GM12878 (cell line): ENCODE results near the gene RNF126. TPM values are rescaled to one million over a fixed set of nuclear protein-coding genes. Genes with fewer than 3 reads are reported as not detected.

ENCODE experiments used
- ATAC-seq: fragments of 200-7000 bp; cut with Tn5 transposase; 3 replicates; pipeline ENCODE4 v1.9.1; 2020; ENCODE audit warnings: mild to moderate bottlenecking, moderate library complexity
- BruUV-seq: library from RNA; stranded (reverse); fragments of 400-500 nt; replicated peaks from 2 replicates; lab custom pipeline; 2021; lab: Mats Ljungman, UMichigan
- CTCF ChIA-PET: fragments of 300-600 bp; sonication (Branson Sonifier 250); formaldehyde crosslinking; extraction: SDS; loops from one replicate; lab custom pipeline; 2021; ENCODE audit warnings: inconsistent platforms; lab: Yijun Ruan, JAX
- POLR2A ChIA-PET: fragments of 350-600 bp; formaldehyde crosslinking; extraction: SDS; loops from one replicate; lab custom pipeline; 2021; ENCODE audit warnings: inconsistent platforms; lab: Charles Lee
- RAD21 ChIA-PET: fragments of 300-600 bp; sonication (Branson Sonifier 250); formaldehyde crosslinking; loops from one replicate; lab custom pipeline; 2023; ENCODE audit warnings: antibody characterized with exemption; ENCODE audit not compliant: unreplicated experiment; lab: Charles Lee
- SMC1A ChIA-PET: fragments of 300-600 bp; sonication (Branson Sonifier 250); formaldehyde crosslinking; loops from one replicate; lab custom pipeline; 2023; ENCODE audit not compliant: unreplicated experiment, uncharacterized antibody; lab: Charles Lee
- DNase-seq: peaks from one replicate; pipeline ENCODE4 v3.0.0-alpha.2; 2011; ENCODE audit warnings: low read depth, low spot score
- FAIRE-seq: peaks from 3 replicates; lab custom pipeline; 2011; peaks lifted over from hg19 to GRCh38; lab: Jason Lieb, UNC
- H2AFZ ChIP-seq: 2 replicates; pipeline ENCODE4 v1.6.0; 2011; ENCODE audit warnings: low read depth, low read length, control low read depth; ENCODE audit not compliant: control insufficient read depth
- H3K27ac ChIP-seq: 2 replicates; pipeline ENCODE4 v1.5.1; 2011; ENCODE audit warnings: control low read depth; ENCODE audit not compliant: control insufficient read depth, insufficient read depth
- H3K27me3 ChIP-seq, 2 experiments: replicated peaks in 1 of 2; 2 replicates each; pipeline versions ENCODE4 v1.6.0 to v1.6.1; 2011; ENCODE audit warnings: low read length in 1 of 2; ENCODE audit not compliant: control insufficient read depth in 2 of 2, insufficient read depth in 2 of 2
- H3K36me3 ChIP-seq, 2 experiments: 2 replicates each; pipeline ENCODE4 v1.5.1; 2011; ENCODE audit warnings: low read length in 1 of 2; ENCODE audit not compliant: control insufficient read depth in 2 of 2, insufficient read depth in 2 of 2
- H3K4me1 ChIP-seq: 2 replicates; pipeline ENCODE4 v1.6.1; 2011; ENCODE audit warnings: mild to moderate bottlenecking, low read length, moderate library complexity, mixed read lengths; ENCODE audit not compliant: control insufficient read depth, insufficient read depth
- H3K4me2 ChIP-seq: 2 replicates; pipeline ENCODE4 v1.6.0; 2011; ENCODE audit warnings: control low read depth; ENCODE audit not compliant: control insufficient read depth, insufficient read depth
- H3K4me3 ChIP-seq: fragments of 200-600 bp; sonication (generic); 2 replicates; pipeline ENCODE4 v1.5.1; 2016
- H3K79me2 ChIP-seq: 2 replicates; pipeline ENCODE4 v1.6.0; 2011; ENCODE audit warnings: low read length; ENCODE audit not compliant: control insufficient read depth, insufficient read depth
- H3K9ac ChIP-seq: 2 replicates; pipeline ENCODE4 v1.8.0; 2011; ENCODE audit warnings: low read length, control low read depth, mixed read lengths; ENCODE audit not compliant: control insufficient read depth, insufficient read depth
- H3K9me3 ChIP-seq: replicated peaks from 3 replicates; pipeline ENCODE4 v1.5.1; 2011; ENCODE audit warnings: mild to moderate bottlenecking, low read length; ENCODE audit not compliant: control insufficient read depth, insufficient read depth
- H4K20me1 ChIP-seq: 2 replicates; pipeline ENCODE4 v1.6.0; 2011; ENCODE audit not compliant: control insufficient read depth, insufficient read depth
- BCL3 ChIP-seq: IDR thresholded peaks from 2 replicates; pipeline ENCODE4 v1.6.1; 2011; ENCODE audit warnings: borderline replicate concordance, low read depth, mild to moderate bottlenecking, moderate library complexity, low read length; ENCODE audit not compliant: insufficient read depth, poor library complexity, severe bottlenecking
- ELK1 ChIP-seq: IDR thresholded peaks from 2 replicates; pipeline ENCODE4 v1.6.1; 2012; ENCODE audit warnings: low read depth, low read length, improper control_type of control experiment
- GABPA ChIP-seq: IDR thresholded peaks from 2 replicates; pipeline ENCODE4 v1.6.1; 2014; ENCODE audit warnings: antibody characterized with exemption, low read depth, mild to moderate bottlenecking, inconsistent platforms
- GATAD2B ChIP-seq: fragments of 450-650 bp; conservative IDR thresholded peaks from 2 replicates; pipeline ENCODE4 v1.6.1; 2017; ENCODE audit warnings: low read depth, mild to moderate bottlenecking, moderate library complexity
- IRF5 ChIP-seq: fragments of 450-650 bp; IDR thresholded peaks from 2 replicates; pipeline ENCODE4 v1.6.1; 2017; ENCODE audit warnings: borderline replicate concordance
- KAT2A ChIP-seq: conservative IDR thresholded peaks from 2 replicates; pipeline ENCODE4 v1.6.1; 2011; ENCODE audit warnings: low read depth, low read length; ENCODE audit not compliant: control insufficient read depth
- KLF5 ChIP-seq: fragments of 450-650 bp; IDR thresholded peaks from 2 replicates; pipeline ENCODE4 v1.6.1; 2014; ENCODE audit warnings: mild to moderate bottlenecking; ENCODE audit not compliant: partially characterized antibody
- MTA2 ChIP-seq: fragments of 450-650 bp; IDR thresholded peaks from 2 replicates; pipeline ENCODE4 v1.6.1; 2016; ENCODE audit warnings: low read depth, mild to moderate bottlenecking, moderate library complexity
- MYC ChIP-seq: IDR thresholded peaks from 2 replicates; pipeline ENCODE4 v1.6.1; 2011; ENCODE audit warnings: mild to moderate bottlenecking, low read length, moderate library complexity, inconsistent platforms; ENCODE audit not compliant: insufficient read depth, insufficient replicate concordance, insufficient read length, severe bottlenecking
- NBN ChIP-seq: fragments of 450-650 bp; IDR thresholded peaks from 2 replicates; pipeline ENCODE4 v1.6.1; 2016
- PAX5 ChIP-seq: IDR thresholded peaks from 2 replicates; pipeline ENCODE4 v1.6.1; 2011; ENCODE audit warnings: low read depth, low read length, borderline replicate concordance
- PKNOX1 ChIP-seq: fragments of 450-650 bp; IDR thresholded peaks from 2 replicates; pipeline ENCODE4 v1.6.1; 2016; ENCODE audit warnings: mild to moderate bottlenecking
- SMAD1 ChIP-seq: fragments of 450-650 bp; IDR thresholded peaks from 2 replicates; pipeline ENCODE4 v1.6.1; 2018; ENCODE audit warnings: mild to moderate bottlenecking, low read depth; ENCODE audit not compliant: partially characterized antibody
- SMARCA5 ChIP-seq: fragments of 450-650 bp; IDR thresholded peaks from 2 replicates; pipeline ENCODE4 v1.6.1; 2017; ENCODE audit warnings: mild to moderate bottlenecking
- SMC3 ChIP-seq: IDR thresholded peaks from 2 replicates; pipeline ENCODE4 v1.6.1; 2011; ENCODE audit warnings: low read length, improper control_type of control experiment, borderline replicate concordance
- SP1 ChIP-seq: IDR thresholded peaks from one replicate; pipeline ENCODE4 v1.6.1; 2011; ENCODE audit warnings: low read depth, low read length
- SRF ChIP-seq, 2 experiments: IDR thresholded peaks; 2 replicates each; pipeline ENCODE4 v1.6.1; 2011; ENCODE audit warnings: low read depth in 2 of 2, low read length in 2 of 2, mild to moderate bottlenecking in 1 of 2, moderate library complexity in 1 of 2
- STAT1 ChIP-seq: fragments of 450-650 bp; conservative IDR thresholded peaks from 2 replicates; pipeline ENCODE4 v1.6.1; 2014; ENCODE audit warnings: antibody characterized with exemption, mild to moderate bottlenecking
- TAF1 ChIP-seq: IDR thresholded peaks from 2 replicates; pipeline ENCODE4 v1.6.1; 2011; ENCODE audit warnings: mild to moderate bottlenecking, low read depth, low read length, borderline replicate concordance
- TCF7 ChIP-seq: IDR thresholded peaks from 2 replicates; pipeline ENCODE4 v1.6.1; 2014; ENCODE audit warnings: antibody characterized with exemption, borderline replicate concordance
- WGBS: methylation state at CpG from one replicate; pipeline ENCODE4 v1.1.6; 2016; ENCODE audit warnings: low lambda C conversion rate; ENCODE audit not compliant: insufficient replicate concordance, insufficient coverage; ENCODE audit errors: missing lambda C conversion rate; 5-methylcytosine and 5-hydroxymethylcytosine counted together
- in situ Hi-C: fragments of 300-500 bp; cut with MboI; formaldehyde crosslinking; loops from 9 replicates; pipeline ENCODE4 v1.14.3; 2018; ENCODE audit warnings: mixed read lengths
- intact Hi-C: fragments of 100-400 bp; cut with micrococcal nuclease; formaldehyde crosslinking; loops from one replicate; pipeline ENCODE4 v1.14.2; 2022; ENCODE audit not compliant: unreplicated experiment
- polyA plus RNA-seq, 11 experiments: library from polyadenylated mRNA; depleted of rRNA in 4 of 11; unstranded in 6 of 11; stranded (reverse) in 5 of 11; fragments of >200 nt; fragmentation: Nextera tagmentation in 4 of 11; fragmentation: Illumina TruSeq in 1 of 11; extraction: Ambion mirVana in 4 of 11; extraction: Trizol in 1 of 11; gene quantifications; 1 replicate in 1 of 11; 2 replicates in 10 of 11; pipeline versions ENCODE4 v1.2.1 to v1.2.3, GENCODE V29; 2011 to 2016; ENCODE audit warnings: inconsistent platforms in 2 of 11, missing spikeins in 2 of 11, low read depth in 1 of 11
- total RNA-seq, 4 experiments: library from RNA; depleted of rRNA in 3 of 4; stranded (reverse); fragments of >200 nt in 3 of 4; fragmentation: Illumina TruSeq in 1 of 4; extraction: Trizol in 1 of 4; gene quantifications; 2 replicates each; pipeline versions ENCODE4 v1.2.1 to v1.2.3, GENCODE V29; 2013 to 2021

Gene RNF126
- total and polyA plus RNA-seq, 10 of the 15 experiments (the other 5 are each of a cell fraction or from before 2014, with no cell fraction given): 0.45 to 100 (median 50.6) TPM

GRCh38 chr19:625257-625656 is 37.8 kb downstream of the RNF126 start:
- Histone ChIP-seq H3K27me3 (no peaks in the 10 kb centered on the region), H3K27ac (no peak overlapping the region), H3K36me3 (peaks cover 0 to 4% of the 10 kb centered on the region in 2 experiments; a peak in 3 of 4 replicates), H3K79me2 (no peaks in the 10 kb centered on the region), H3K4me2 (no peak overlapping the region), H4K20me1 (no peaks in the 10 kb centered on the region), H3K4me3 (no peak overlapping the region), H3K9me3 (no peaks in the 10 kb centered on the region; the same call in 2 of the 3 replicates), H3K9ac (no peak overlapping the region), H3K4me1 (no peaks in the 10 kb centered on the region)
- intact Hi-C loops (no loop called here), in situ Hi-C loops (no loop called here)
- FAIRE-seq: no peak
- ChIA-PET CTCF (interaction anchor here (1.5 kb wide), 1 partner anchor 38 kb away, joined by 3 read pairs; the partner anchor contains the start of gene RNF126), SMC1A (no interaction called here), POLR2A (no interaction called here)
- no peak for DNase-seq
- 85% methylated on average over 5 of the region's 5 CpGs for WGBS
- no peak for ATAC-seq
- TSS peak; percentile 33 for BruUV-seq
- no peak for TF ChIP-seq NBN
- TF ChIP-seq IRF5: no peak
- TF ChIP-seq SMAD1: no peak
- no peak for TF ChIP-seq GABPA
- TF ChIP-seq TAF1: no peak
- no peak for TF ChIP-seq TCF7
- no peak for TF ChIP-seq SRF (IDR thresholded peaks at IDR 0.05; ENCODE audit: low read depth in 2 of 2, low read length in 2 of 2)
- no peak for TF ChIP-seq GATAD2B
- no peak for TF ChIP-seq KLF5
- no peak for TF ChIP-seq SP1
- no peak for TF ChIP-seq STAT1
- no peak for TF ChIP-seq PKNOX1
- no peak for TF ChIP-seq MTA2
- no peak for TF ChIP-seq MYC
- no peak for TF ChIP-seq ELK1
- TF ChIP-seq SMC3: no peak
- TF ChIP-seq BCL3: no peak
- TF ChIP-seq PAX5: no peak
- no peak for TF ChIP-seq SMARCA5
- no peak for TF ChIP-seq KAT2A
- TF ChIP-seq, all 136 proteins: peak for 0
- H2AFZ ChIP-seq: no peak overlapping the region
- RAD21 ChIA-PET: interaction anchor here (0.6 kb wide), 1 partner anchor 38 kb away, joined by 3 read pairs; no protein-coding TSS in a partner anchor
